CD8-positive, alpha-beta memory T cell (primary cell): ENCODE data around the gene GRID1. TPM values are rescaled to one million over a fixed set of nuclear protein-coding genes. Genes with fewer than 3 reads are reported as not detected.

Experiments
- CTCF ChIA-PET: fragments of 350-600 bp; sonication (Branson Sonifier 250); formaldehyde crosslinking; loops from one replicate; lab custom pipeline; 2021; ENCODE audit warnings: antibody characterized with exemption; lab: Charles Lee
- POLR2A ChIA-PET: fragments of 350-600 bp; sonication (Branson Sonifier 250); formaldehyde crosslinking; loops from one replicate; lab custom pipeline; 2021; ENCODE audit warnings: antibody characterized with exemption; lab: Charles Lee
- DNase-seq, 5 donors: peaks; one replicate each; pipeline versions ENCODE4 v3.0.0 to v3.0.0-alpha.2; 2020 to 2022; ENCODE audit warnings: mixed read lengths in 1 of 5
- H3K27ac ChIP-seq: one replicate; pipeline ENCODE4 v1.7.0; 2013; ENCODE audit warnings: low read depth, mild to moderate bottlenecking, low read length, moderate library complexity
- H3K27me3 ChIP-seq: 2 replicates; pipeline ENCODE4 v1.7.0; 2013; ENCODE audit warnings: low read length, mild to moderate bottlenecking; ENCODE audit not compliant: insufficient read depth, poor library complexity, severe bottlenecking
- H3K36me3 ChIP-seq: 2 replicates; pipeline ENCODE4 v1.7.0; 2013; ENCODE audit warnings: mild to moderate bottlenecking, low read length, moderate library complexity; ENCODE audit not compliant: insufficient read depth
- H3K4me1 ChIP-seq: 2 replicates; pipeline ENCODE4 v1.7.0; 2013; ENCODE audit warnings: mild to moderate bottlenecking, low read length, moderate library complexity; ENCODE audit not compliant: insufficient read depth
- H3K4me3 ChIP-seq: 2 replicates; pipeline ENCODE4 v1.7.0; 2013; ENCODE audit warnings: mild to moderate bottlenecking, low read length
- H3K9me3 ChIP-seq: 2 replicates; pipeline ENCODE4 v1.7.0; 2013; ENCODE audit warnings: mild to moderate bottlenecking, low read length
- H3K27ac Mint-ChIP-seq, 8 donors: one replicate each; pipeline ENCODE4 v1.8.0; 2020 to 2021; ENCODE audit warnings: mixed read lengths in 8 of 8, mild to moderate bottlenecking in 6 of 8, inconsistent platforms in 3 of 8, moderate library complexity in 3 of 8
- H3K27me3 Mint-ChIP-seq, 2 donors: one replicate each; pipeline ENCODE4 v1.8.0; 2020 to 2021; ENCODE audit warnings: mixed read lengths in 2 of 2, mild to moderate bottlenecking in 1 of 2, moderate library complexity in 1 of 2
- H3K36me3 Mint-ChIP-seq, 3 donors: one replicate each; pipeline ENCODE4 v1.8.0; 2020 to 2021; ENCODE audit warnings: mixed read lengths in 3 of 3, inconsistent platforms in 1 of 3, mild to moderate bottlenecking in 1 of 3
- H3K4me1 Mint-ChIP-seq, 3 donors: one replicate each; pipeline ENCODE4 v1.8.0; 2020 to 2021; ENCODE audit warnings: mixed read lengths in 3 of 3, inconsistent platforms in 1 of 3, mild to moderate bottlenecking in 1 of 3
- H3K4me3 Mint-ChIP-seq, 7 donors: one replicate each; pipeline ENCODE4 v1.8.0; 2020 to 2021; ENCODE audit warnings: mixed read lengths in 7 of 7, mild to moderate bottlenecking in 6 of 7, moderate library complexity in 4 of 7, inconsistent platforms in 2 of 7
- H3K9me3 Mint-ChIP-seq, 5 donors: one replicate each; pipeline ENCODE4 v1.8.0; 2020 to 2022; ENCODE audit warnings: mixed read lengths in 5 of 5, mild to moderate bottlenecking in 3 of 5, moderate library complexity in 2 of 5, inconsistent platforms in 1 of 5
- polyA plus RNA-seq: library from polyadenylated mRNA; unstranded; fragments of 300-500 nt; fragmentation: Illumina TruSeq; gene quantifications from one replicate; pipeline ENCODE4 v1.2.3, GENCODE V29; 2021
- total RNA-seq, 2 experiments: library from RNA; stranded (reverse); gene quantifications; one replicate each; pipeline ENCODE4 v1.2.3, GENCODE V29; 2021

The GRID1 gene
- total and polyA plus RNA-seq, 3 experiments from 2014 or later, result not detected

DNA sequence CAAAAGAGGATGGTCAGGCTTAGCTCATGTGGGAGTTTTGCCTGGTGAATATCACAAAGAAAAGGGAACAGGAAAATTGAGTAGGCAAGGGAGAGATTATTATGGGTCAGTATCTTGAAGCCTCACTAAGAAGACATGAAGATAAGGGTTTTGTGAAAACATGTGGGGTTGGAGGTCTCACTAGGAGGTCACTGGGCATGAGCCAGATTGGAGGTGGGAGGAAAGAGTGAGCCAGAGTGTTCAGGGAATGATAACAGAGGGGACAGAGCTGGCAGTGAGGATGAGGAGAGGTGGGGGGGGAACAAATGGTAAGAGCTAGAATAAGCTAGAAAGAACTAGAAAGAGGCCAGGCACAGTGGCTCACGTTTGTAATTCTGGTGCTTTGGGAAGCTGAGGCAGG lies 374.3 kb downstream of the GRID1 start:
- H3K36me3 ChIP-seq, result no peaks in the 10 kb centered on the region
- no peak overlapping the region for H3K27ac ChIP-seq
- H3K4me1 ChIP-seq, result no peaks in the 10 kb centered on the region
- Mint-ChIP-seq H3K4me3 (no peak overlapping the region), H3K27me3 (peaks cover 0 to 30% of the 10 kb centered on the region in 2 donors), H3K36me3 (no peaks in the 10 kb centered on the region), H3K4me1 (no peaks in the 10 kb centered on the region), H3K27ac (no peak overlapping the region), H3K9me3 (no peaks in the 10 kb centered on the region)
- ChIA-PET CTCF (no interaction called here), POLR2A (no interaction called here)
- no peaks in the 10 kb centered on the region for H3K9me3 ChIP-seq
- DNase-seq, result no peak
- H3K27me3 ChIP-seq, result no peaks in the 10 kb centered on the region
- no peak overlapping the region for H3K4me3 ChIP-seq

DNA sequence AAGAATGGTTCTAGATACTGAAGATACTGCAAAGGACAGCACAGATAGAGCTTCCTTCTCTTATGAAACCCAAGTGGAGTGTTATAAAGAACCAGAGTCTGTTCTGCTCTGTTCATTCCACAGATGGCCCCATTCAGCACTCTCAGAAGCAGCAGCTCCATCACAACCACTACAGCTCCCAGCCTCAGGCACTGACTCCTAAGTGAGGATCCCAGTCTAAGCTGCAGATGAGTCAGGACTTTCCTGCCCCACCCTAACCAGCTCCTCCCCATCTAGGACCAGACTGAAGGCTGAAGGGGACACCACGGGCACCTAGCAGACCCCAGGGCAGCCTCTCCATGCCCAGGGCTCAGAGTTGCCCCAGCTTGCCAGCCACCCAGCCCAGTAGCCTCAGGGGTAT lies 379.8 kb downstream of the GRID1 start:
- Mint-ChIP-seq H3K9me3 (no peaks in the 10 kb centered on the region), H3K36me3 (no peaks in the 10 kb centered on the region), H3K4me1 (no peaks in the 10 kb centered on the region), H3K4me3 (no peak overlapping the region), H3K27me3 (peaks cover 0 to 13% of the 10 kb centered on the region in 2 donors), H3K27ac (no peak overlapping the region)
- Histone ChIP-seq H3K9me3 (no peaks in the 10 kb centered on the region), H3K36me3 (no peaks in the 10 kb centered on the region), H3K27me3 (no peaks in the 10 kb centered on the region), H3K27ac (no peak overlapping the region), H3K4me3 (no peak overlapping the region), H3K4me1 (no peaks in the 10 kb centered on the region)
- POLR2A ChIA-PET, result no interaction called here
- no peak for DNase-seq
- CTCF ChIA-PET, result no interaction called here

DNA sequence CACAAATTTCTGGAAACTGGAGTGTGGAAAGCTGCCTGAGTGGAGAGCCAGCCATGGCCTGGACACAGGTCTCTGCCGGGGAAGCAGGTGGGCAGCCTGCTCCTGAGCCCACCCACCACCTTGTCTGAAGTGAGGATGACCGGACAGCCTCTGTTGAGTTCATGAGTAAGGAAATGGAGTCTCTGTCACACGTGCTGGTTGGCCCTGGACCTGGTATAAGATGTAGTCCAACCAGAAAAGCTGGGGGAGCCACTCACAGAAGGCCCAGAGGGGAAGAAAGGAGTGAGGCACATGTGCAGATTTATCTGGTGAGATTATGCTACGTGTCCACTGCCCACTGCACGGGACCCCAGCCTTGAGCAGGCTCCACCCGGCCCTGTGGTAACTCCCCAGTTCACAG lies 383.5 kb downstream of the GRID1 start:
- H3K36me3 ChIP-seq, result no peaks in the 10 kb centered on the region
- H3K27me3 ChIP-seq, result no peaks in the 10 kb centered on the region
- H3K4me1 ChIP-seq, result no peaks in the 10 kb centered on the region
- H3K9me3 ChIP-seq, result no peaks in the 10 kb centered on the region
- ChIA-PET POLR2A (no interaction called here), CTCF (no interaction called here)
- no peak overlapping the region for H3K27ac ChIP-seq
- Mint-ChIP-seq H3K9me3 (no peaks in the 10 kb centered on the region), H3K36me3 (no peaks in the 10 kb centered on the region), H3K4me1 (no peaks in the 10 kb centered on the region), H3K4me3 (no peak overlapping the region), H3K27ac (peak overlapping the region in 1 of 8 donors; percentile 16), H3K27me3 (peaks cover 0 to 10% of the 10 kb centered on the region in 2 donors)
- H3K4me3 ChIP-seq, result no peak overlapping the region
- no peak for DNase-seq

DNA sequence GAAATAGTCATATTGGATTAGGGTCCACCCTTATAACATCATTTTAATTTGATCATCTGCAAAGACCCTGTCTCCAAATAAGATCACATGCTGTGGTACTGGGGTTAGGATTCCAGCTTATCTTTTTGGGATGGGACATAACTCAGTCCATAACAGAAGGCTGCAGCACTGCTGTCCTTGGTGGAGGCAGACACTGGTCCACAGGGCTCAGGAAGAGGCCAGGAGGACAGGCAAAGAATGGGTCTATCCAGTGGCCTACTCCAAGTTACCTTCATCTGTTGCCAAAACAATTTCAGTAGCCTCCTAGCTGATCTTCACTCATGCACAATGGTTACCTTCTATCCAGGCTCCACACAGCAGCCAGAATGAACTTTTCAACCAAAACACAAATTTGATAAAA lies 387.0 kb downstream of the GRID1 start:
- Mint-ChIP-seq H3K27me3 (peaks cover 4% of the 10 kb centered on the region in 2 donors), H3K4me1 (no peaks in the 10 kb centered on the region), H3K4me3 (no peak overlapping the region), H3K27ac (no peak overlapping the region), H3K36me3 (no peaks in the 10 kb centered on the region), H3K9me3 (no peaks in the 10 kb centered on the region)
- no peak overlapping the region for H3K4me3 ChIP-seq
- no peaks in the 10 kb centered on the region for H3K27me3 ChIP-seq
- H3K27ac ChIP-seq, result no peak overlapping the region
- CTCF ChIA-PET, result no interaction called here
- H3K36me3 ChIP-seq, result no peaks in the 10 kb centered on the region
- no peak for DNase-seq
- no peaks in the 10 kb centered on the region for H3K9me3 ChIP-seq
- POLR2A ChIA-PET, result no interaction called here
- no peaks in the 10 kb centered on the region for H3K4me1 ChIP-seq

DNA sequence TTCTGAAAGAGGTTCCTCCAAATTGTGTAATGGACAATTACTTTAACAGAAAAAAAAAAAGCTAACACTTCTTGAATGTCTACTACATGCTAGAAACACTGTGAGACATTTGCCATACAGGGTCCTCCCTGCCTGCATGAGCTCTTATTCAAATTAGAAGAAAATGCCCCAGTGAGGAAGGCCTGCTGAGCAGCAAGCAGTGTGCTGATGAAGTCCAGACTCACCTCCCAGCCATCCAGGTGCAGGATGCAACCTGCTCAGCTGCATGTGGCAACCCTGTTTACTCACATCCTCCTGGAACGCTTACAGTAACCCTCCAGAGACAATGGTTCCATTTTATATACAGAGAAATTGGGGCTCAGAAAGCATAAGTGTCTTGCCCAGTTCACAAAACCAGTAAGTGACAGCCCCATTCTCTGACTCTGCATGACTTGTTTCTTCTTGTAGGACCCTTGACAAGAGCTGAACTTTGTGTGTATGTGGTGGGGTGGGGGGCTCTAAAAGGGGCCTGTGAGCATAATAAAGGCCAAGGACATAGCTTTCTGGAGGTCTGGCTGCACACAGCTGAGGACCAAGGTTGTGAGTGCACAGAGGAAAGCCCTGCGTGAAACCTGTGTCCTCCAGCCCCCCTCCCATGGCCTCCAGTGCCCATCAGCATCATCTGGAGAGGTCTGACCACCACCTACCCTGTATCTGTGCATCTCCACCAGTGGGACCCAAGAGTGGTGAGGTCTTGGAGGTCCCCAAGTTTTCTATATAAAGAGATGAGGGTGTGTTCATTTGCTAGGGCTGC lies 387.8 kb downstream of the GRID1 start:
- Mint-ChIP-seq H3K36me3 (no peaks in the 10 kb centered on the region), H3K4me3 (no peak overlapping the region)
- CTCF ChIA-PET, result no interaction called here

DNA sequence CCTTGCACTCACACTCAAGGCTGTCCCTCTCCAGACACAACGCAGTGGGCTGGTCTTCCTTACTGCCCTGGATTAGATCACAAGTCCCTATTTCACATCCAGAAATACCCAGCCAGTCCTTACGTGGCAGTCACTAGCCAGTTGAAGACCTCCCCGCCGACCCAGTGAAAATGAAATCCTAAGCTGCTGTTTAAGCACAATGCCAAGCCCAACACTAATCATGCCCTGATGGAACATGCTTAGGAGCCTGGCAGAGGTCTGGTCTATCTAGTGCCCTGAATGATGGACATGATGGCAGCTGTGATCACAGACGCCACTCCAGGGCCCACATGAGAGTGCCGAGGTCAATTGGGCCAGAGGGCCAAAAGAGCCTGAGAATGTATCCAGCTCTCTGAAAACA lies 389.0 kb downstream of the GRID1 start:
- CTCF ChIA-PET, result no interaction called here
- DNase-seq, result no peak
- no peaks in the 10 kb centered on the region for H3K4me1 Mint-ChIP-seq
- no peaks in the 10 kb centered on the region for H3K36me3 ChIP-seq
- H3K4me1 ChIP-seq, result no peaks in the 10 kb centered on the region
- no peaks in the 10 kb centered on the region for H3K27me3 ChIP-seq
- H3K4me3 ChIP-seq, result no peak overlapping the region
- POLR2A ChIA-PET, result no interaction called here
- no peaks in the 10 kb centered on the region for H3K9me3 ChIP-seq
- H3K4me3 Mint-ChIP-seq, result no peak overlapping the region
- peaks cover 0 to 2% (median 0%) of the 10 kb centered on the region in 5 donors for H3K9me3 Mint-ChIP-seq
- no peak overlapping the region for H3K27ac Mint-ChIP-seq
- H3K36me3 Mint-ChIP-seq, result no peaks in the 10 kb centered on the region
- H3K27ac ChIP-seq, result no peak overlapping the region
- H3K27me3 Mint-ChIP-seq, result peaks cover 4% of the 10 kb centered on the region in 2 donors

More for the DNA sequence above, 387.8 kb downstream of the GRID1 start:
- Mint-ChIP-seq H3K27ac (no peak overlapping the region), H3K9me3 (no peaks in the 10 kb centered on the region), H3K4me1 (no peaks in the 10 kb centered on the region), H3K27me3 (peaks cover 4% of the 10 kb centered on the region in 2 donors)
- Histone ChIP-seq H3K27me3 (no peaks in the 10 kb centered on the region), H3K9me3 (no peaks in the 10 kb centered on the region), H3K36me3 (no peaks in the 10 kb centered on the region), H3K4me1 (no peaks in the 10 kb centered on the region), H3K4me3 (no peak overlapping the region), H3K27ac (no peak overlapping the region)
- POLR2A ChIA-PET, result no interaction called here
- no peak for DNase-seq

DNA sequence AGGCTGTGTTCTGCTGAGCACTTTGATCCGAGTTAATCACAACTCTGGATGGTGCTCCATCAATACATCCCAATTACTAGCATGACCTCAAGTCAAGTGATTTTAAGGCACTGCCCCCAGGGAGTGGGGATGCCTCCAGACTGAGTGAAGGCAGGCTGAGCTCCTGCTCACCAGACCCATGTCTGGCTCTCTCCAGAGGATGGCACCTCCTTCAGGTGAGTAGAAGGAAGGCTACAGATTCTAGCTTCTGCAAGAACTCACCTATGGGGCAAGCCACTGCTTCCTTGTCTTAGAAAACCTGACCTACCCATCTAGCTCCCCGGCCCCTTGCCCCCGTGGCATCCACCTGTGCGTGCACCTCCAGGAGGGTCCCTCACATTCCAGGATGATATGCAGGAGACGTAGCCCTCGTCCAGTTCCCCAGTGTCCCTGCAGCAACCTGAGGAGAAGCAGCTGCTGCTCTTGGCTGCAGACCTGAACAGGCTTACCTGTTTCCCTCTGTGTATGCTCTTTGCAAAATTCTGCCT lies 390.3 kb downstream of the GRID1 start:
- H3K4me1 Mint-ChIP-seq, result no peaks in the 10 kb centered on the region
- Histone ChIP-seq H3K27ac (no peak overlapping the region), H3K36me3 (no peaks in the 10 kb centered on the region), H3K27me3 (no peaks in the 10 kb centered on the region), H3K4me3 (no peak overlapping the region), H3K4me1 (no peaks in the 10 kb centered on the region), H3K9me3 (no peaks in the 10 kb centered on the region)
- H3K27ac Mint-ChIP-seq, result no peak overlapping the region
- H3K27me3 Mint-ChIP-seq, result peaks cover 0 to 4% of the 10 kb centered on the region in 2 donors
- H3K4me3 Mint-ChIP-seq, result no peak overlapping the region
- no peaks in the 10 kb centered on the region for H3K36me3 Mint-ChIP-seq
- CTCF ChIA-PET, result no interaction called here
- H3K9me3 Mint-ChIP-seq, result peaks cover 0 to 7% (median 2%) of the 10 kb centered on the region in 5 donors
- no peak for DNase-seq
- POLR2A ChIA-PET, result no interaction called here

DNA sequence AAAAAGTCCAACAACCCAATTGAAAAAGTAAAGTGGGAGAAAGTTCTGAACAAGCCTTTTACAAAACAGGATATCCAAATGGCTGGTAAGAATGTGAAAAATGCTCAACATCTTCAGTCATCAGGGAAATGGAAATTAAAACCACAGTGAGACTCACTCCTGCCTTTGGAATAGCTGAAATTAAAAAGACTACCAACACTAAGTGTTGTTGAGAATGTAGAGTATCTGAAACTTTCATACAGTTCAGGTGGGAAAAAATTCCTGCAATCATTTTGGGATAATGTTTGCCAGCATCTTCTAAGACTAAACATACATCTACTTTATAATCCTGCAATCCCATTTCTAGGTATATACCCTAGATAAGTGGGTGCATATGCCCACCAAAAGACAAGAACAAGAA lies 395.1 kb downstream of the GRID1 start:
- Mint-ChIP-seq H3K9me3 (peaks cover 0 to 11% (median 4%) of the 10 kb centered on the region in 5 donors), H3K27ac (no peak overlapping the region), H3K36me3 (no peaks in the 10 kb centered on the region), H3K27me3 (peaks cover 0 to 1% of the 10 kb centered on the region in 2 donors), H3K4me3 (no peak overlapping the region), H3K4me1 (no peaks in the 10 kb centered on the region)
- no peaks in the 10 kb centered on the region for H3K36me3 ChIP-seq
- ChIA-PET POLR2A (no interaction called here), CTCF (no interaction called here)
- no peak for DNase-seq
- H3K9me3 ChIP-seq, result no peaks in the 10 kb centered on the region
- H3K27me3 ChIP-seq, result no peaks in the 10 kb centered on the region
- H3K27ac ChIP-seq, result no peak overlapping the region
- H3K4me1 ChIP-seq, result no peaks in the 10 kb centered on the region
- H3K4me3 ChIP-seq, result no peak overlapping the region
